ENCODE measurements around the gene KCP.

The KCP gene

GRCh38 chr7:128872394-128872824 lies 38.1 kb downstream of the KCP start:
- DNase-seq (ENCODE audit: low read depth): no peak

DNA sequence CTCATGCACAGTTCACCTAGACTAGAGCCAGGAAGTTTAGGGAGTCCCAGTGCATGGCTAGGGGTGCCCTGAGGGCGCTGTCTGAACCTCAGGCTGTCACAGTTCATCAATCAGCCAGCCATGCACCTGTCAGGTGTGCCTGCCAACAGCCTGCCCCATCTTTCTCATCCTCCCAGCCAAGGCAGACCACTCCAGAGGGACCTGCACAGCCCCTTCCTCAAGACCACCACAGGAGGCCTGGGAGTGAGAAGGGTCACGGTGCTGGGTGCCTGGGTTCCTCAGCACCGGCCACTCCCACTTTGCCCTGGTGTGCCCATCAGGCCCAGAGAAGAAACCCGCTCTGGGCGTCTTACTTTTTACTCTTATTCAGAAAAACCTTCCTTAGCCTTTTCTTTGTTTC lies 39.5 kb downstream of the KCP start:
- DNase-seq (ENCODE audit: low read depth): no peak

GRCh38 chr7:128869944-128870285 lies 40.6 kb downstream of the KCP start:
- no peak for DNase-seq (ENCODE audit: low read depth)

DNA sequence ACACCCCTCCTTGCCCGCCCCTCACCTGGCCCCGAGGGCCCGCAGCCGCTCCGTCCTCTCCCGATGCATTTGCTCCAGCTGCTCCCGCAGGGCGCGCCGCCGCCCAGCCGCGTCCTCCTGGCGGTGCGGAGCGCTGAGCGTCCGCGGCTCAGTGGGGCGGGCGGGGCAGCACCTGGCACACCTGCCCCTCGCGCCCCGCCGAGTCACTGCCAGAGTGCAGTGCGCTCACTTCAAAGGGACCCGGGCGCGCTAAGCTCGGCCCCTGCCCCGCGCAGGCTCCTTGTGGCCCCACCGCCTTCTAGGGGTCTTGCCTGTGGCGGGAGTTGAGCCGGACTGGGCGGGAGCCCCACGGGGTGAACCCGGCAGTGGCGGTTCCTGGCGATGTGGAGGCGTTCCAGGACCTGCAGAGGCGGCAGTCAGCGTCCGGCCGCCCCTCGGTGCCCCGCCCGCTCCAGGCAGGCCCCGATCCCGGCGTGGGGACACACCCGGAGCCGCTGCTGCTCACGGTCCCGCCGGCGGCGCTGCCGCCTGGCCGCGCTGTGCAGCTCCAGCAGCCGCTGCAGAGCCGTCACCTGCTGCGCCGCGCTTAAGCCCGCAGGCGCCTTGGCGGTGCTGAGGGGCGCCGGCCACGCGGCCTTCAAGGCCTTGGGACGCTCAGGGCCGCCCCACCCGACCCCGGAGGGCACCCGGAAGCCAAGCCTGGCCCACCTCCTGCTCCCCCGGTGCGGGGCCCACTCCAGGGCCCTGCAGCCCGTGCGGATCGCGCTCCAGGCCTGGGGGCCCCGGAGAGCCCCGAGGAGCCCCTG lies 41.2 kb downstream of the KCP start:
- peak; percentile 4 for DNase-seq (ENCODE audit: low read depth)

- DNase-seq (ENCODE audit: low read depth): no peak
Measured at GRCh38 chr7:128868624-128869137, 41.8 kb downstream of the KCP start.

DNA sequence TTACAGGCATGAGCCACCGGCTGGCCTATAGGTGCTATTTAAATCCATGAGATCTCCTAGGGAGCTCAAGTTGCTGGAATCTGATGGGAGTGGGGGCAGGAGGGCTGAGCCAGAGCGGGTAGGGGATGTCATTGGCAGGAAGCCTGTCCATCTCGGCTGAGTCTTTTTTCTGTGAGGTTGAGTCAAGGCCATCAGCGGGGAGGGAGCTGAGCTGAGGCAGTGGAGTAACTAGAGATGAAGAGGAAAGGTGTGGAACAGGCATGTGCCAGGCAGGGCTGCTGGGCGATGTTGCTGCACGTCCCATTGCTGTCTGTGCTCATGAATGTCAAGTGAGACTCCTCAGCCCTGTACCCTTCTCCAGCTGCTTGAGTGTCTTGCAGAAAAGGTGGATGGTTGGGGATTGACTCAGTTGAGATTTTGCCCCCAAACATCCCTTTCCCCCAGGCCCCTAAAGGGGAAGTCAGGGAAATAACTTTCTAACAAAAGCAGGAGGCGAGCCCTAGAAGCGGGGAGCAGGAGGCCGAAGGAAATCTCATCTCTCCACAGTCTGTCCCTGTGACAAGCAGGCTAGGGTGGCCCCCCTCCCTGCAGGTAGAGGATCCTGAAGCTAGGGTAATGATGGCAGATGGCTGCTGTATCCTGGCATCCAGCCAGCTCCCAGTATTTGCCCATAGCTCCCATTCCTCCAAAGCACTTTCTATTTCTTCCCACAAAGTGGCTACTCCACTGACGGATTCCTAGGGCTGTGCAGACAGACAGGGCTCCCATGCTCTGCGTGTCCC lies 42.5 kb downstream of the KCP start:
- no peak for DNase-seq (ENCODE audit: low read depth)

- no peak for DNase-seq (ENCODE audit: low read depth)
Measured at GRCh38 chr7:128867241-128867640, 43.3 kb downstream of the KCP start.

- no peak for DNase-seq (ENCODE audit: low read depth)
Measured at GRCh38 chr7:128865996-128866877, 44.3 kb downstream of the KCP start.

- no peak for DNase-seq (ENCODE audit: low read depth)
Measured at GRCh38 chr7:128865303-128865702, 45.2 kb downstream of the KCP start.

DNA sequence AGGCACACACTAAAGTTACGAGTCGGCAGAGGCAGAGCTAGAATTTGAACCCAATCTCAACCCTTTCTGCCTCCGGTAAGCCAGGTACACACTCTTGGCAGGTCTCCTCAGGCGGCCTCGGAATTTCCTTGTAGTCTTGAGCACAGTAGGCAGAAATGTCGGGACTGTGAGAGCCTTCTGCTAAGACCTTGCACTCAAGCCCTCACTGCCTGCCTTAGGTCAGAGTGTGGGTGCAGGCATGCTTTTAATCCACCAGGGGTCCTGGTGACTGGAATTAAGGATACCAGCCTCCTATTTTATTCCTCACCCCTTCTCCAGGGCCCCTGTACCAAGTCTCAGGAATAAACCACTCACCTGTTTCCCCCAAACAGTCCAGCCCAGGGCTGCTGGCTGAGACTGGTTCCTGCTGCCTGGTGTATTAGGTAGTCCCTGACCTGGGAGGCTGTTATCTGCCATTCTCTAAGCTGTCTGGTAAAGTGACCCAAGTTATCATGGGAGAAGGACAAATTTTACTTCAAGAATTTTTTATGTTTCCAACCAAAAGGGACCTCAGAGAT lies 47.0 kb downstream of the KCP start:
- peak; percentile 16 for DNase-seq (ENCODE audit: low read depth)

GRCh38 chr7:128862571-128863432 lies 47.7 kb downstream of the KCP start, which contains the start of gene ATP6V1F:
ATP6V1F (plus strand) TSS chr7:128862856; CDS start chr7:128862905, 49 bp downstream.
- DNase-seq (ENCODE audit: low read depth): peak; percentile 97

DNA sequence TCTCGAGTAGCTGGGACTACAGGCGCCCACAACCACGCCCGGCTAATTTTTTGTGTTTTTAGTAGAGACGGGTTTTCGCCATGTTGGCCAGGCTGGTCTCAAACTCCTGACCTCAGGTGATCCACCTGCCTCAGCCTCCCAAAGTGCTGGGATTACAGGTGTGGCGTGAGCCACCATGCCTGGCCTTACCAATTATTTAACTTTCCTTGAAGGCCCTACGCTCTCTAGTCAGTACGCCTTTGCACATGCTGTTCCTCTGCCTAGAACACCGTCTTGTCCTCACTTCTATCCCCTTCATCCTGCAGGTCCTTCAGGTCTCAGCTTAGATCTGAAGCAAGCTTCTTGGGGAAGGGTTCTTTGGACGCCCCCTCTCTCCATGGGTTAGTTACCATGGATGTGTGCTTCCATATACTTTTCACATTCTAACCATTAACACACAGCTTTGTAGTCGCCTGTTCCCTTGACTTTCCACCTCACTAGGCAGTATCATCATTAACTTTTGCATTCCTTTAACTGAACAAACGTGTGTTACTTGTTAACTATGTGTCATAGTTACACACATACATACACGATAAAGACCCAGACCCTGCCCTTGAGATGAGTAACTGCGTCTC lies 48.4 kb downstream of the KCP start:
- no peak for DNase-seq (ENCODE audit: low read depth)

- no peak for DNase-seq (ENCODE audit: low read depth)
Measured at GRCh38 chr7:128860158-128861073, 50.1 kb downstream of the KCP start.

DNA sequence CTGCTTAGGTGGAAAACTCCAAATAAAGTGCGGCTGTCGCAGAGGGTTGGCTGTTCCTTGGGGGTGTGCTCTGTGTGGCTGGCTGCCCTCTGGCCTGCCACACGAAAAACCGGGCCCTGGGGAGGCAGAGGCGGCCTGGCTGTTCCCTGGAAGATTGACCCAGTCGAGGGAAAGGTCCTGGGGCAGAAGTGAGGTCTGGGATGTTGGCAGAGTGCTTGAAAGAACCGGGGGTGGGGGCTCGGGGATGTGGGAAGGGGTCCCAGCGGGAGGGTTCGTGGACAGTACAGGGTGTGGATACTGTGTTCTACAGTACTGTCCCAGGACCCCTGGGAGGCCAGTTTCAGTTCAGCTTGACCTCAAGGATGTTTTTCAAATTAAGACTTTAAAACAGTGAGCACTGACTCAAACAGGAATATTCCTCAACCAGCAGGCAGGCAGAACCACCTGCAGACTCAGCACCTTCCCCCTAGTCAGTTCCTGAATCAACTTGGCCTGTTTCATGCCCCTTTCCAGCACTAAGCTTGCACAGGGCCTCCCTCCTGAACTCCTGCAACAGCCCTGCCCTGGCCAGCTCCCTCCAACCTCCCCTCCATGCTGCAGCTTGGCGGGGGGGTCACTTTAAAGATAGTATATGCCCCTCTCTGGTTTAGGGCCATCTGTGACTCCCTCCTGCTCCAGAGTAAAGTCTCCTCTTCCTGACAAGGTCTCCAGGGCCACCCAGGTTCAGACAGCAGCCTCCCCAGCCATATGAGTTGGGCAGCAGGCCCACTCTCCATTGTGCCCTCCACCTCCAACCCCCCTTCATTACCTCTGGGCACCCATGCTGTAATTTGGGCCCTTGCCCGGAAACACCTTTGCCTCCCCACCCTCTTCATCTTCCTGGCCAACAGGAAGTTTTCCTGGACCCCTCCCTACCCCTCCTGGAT lies 51.0 kb downstream of the KCP start:
- DNase-seq (ENCODE audit: low read depth): no peak

GRCh38 chr7:128858380-128859231 lies 51.9 kb downstream of the KCP start:
- DNase-seq (ENCODE audit: low read depth): no peak

DNA sequence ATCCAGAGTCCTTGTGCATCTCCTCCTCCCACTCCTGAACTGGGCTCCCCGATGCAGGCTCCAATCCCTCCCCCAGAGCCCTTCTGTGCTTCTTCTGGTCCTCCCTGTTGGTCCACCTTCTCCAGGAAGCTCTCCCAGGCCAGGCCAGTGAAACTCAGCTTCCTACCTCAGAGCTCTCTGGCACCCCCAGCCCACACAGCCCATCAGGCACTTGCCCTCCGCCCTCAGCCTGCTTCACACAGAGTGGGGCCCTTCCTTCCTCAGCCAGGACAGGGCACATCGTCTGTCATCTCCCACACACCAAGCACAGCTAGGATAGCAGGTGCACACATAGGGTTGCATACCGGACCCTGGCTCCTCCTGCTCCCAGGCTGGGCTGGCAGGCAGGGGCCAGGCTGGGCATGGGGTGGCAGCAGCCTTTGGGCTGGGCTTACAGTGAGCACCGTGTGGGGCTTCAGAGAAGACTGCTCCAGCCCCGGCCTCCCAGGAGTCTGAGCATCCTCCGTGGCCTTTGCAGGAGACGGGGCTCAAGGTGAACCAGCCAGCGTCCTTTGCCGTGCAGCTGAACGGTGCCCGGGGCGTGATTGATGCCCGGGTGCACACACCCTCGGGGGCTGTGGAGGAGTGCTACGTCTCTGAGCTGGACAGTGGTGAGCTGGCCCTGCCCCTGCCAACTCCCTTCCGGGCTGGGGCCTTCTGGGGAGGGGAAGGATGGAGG lies 54.3 kb downstream of the KCP start:
- no peak for DNase-seq (ENCODE audit: low read depth)

DNA sequence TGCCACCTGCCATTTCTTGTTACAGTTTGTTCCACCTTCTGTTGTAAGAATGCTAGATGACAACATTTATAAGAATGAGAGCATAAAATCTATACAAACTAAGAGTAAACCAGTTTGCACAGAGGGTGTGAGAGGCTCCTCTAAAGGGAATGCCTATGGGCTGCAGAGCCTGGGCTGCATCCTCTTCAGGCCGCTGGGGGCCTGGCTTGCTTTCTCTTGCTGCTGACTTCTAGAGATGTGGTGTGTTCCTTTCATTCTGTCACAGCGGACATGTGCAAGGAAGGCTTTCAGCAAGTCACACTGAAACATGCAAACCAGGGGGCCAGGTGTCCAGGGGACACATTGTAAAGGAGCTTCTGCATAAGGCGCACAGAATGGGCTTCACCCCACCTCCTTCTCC lies 55.0 kb downstream of the KCP start:
- no peak for DNase-seq (ENCODE audit: low read depth)

All from stimulated activated CD4-positive, alpha-beta T cell treated with anti-CD3 and anti-CD28 coated beads, Interleukin-2, amount 100 ng/mL, for 4 hours (primary cell).